ENCODE data around the gene SUPT20HL2. TPM values are rescaled to one million over a fixed set of nuclear protein-coding genes. Genes with fewer than 3 reads are reported as not detected.

SUPT20HL2 gene
- total RNA-seq, 1 experiment from 2014 or later: not detected

GRCh38 chrX:24350217-24350616, 36.3 kb upstream of the SUPT20HL2 start:
- BruUV-seq (replicated peaks): no TSS peak
- intact Hi-C loops (cut with micrococcal nuclease; ENCODE audit: unreplicated experiment): no loop called here
- Mint-ChIP-seq H3K9me3 (ENCODE audit: low read depth, unreplicated experiment) (no peaks in the 10 kb centered on the region), H3K27ac (ENCODE audit: unreplicated experiment) (no peak overlapping the region), H3K4me1 (ENCODE audit: low read depth, unreplicated experiment) (no peaks in the 10 kb centered on the region), H3K36me3 (ENCODE audit: insufficient read depth, unreplicated experiment) (no peaks in the 10 kb centered on the region), H3K4me3 (ENCODE audit: low read depth, unreplicated experiment) (no peak overlapping the region), H3K27me3 (ENCODE audit: unreplicated experiment) (no peaks in the 10 kb centered on the region)
- DNase-seq: no peak
- CTCF ChIA-PET: interaction anchor here (0.7 kb wide), 1 partner anchor 866 kb away, joined by 3 read pairs; no protein-coding TSS in a partner anchor
- no peak for TF ChIP-seq CTCF (IDR thresholded peaks at IDR 0.05; ENCODE audit: unreplicated experiment)

- TF ChIP-seq CTCF (IDR thresholded peaks at IDR 0.05; ENCODE audit: unreplicated experiment): no peak
- no peaks in the 10 kb centered on the region for H3K9me3 Mint-ChIP-seq (ENCODE audit: low read depth, unreplicated experiment)
- DNase-seq: no peak
- CTCF ChIA-PET: interaction anchor here (2.0 kb wide), 1 partner anchor 89 kb away, joined by 5 read pairs; no protein-coding TSS in a partner anchor
- no peak overlapping the region for H3K4me3 Mint-ChIP-seq (ENCODE audit: low read depth, unreplicated experiment)
- intact Hi-C loops (cut with micrococcal nuclease; ENCODE audit: unreplicated experiment): no loop called here
- H3K27ac Mint-ChIP-seq (ENCODE audit: unreplicated experiment): no peak overlapping the region
- peaks cover 15% of the 10 kb centered on the region for H3K27me3 Mint-ChIP-seq (ENCODE audit: unreplicated experiment)
- no peaks in the 10 kb centered on the region for H3K36me3 Mint-ChIP-seq (ENCODE audit: insufficient read depth, unreplicated experiment)
- no peaks in the 10 kb centered on the region for H3K4me1 Mint-ChIP-seq (ENCODE audit: low read depth, unreplicated experiment)
- BruUV-seq (replicated peaks): no TSS peak
Observed at GRCh38 chrX:24347881-24348280, 34.0 kb upstream of the SUPT20HL2 start.

GRCh38 chrX:24343719-24344118, 29.9 kb upstream of the SUPT20HL2 start:
- intact Hi-C loops (cut with micrococcal nuclease; ENCODE audit: unreplicated experiment): no loop called here
- CTCF ChIA-PET: no interaction called here
- Mint-ChIP-seq H3K4me3 (ENCODE audit: low read depth, unreplicated experiment) (no peak overlapping the region), H3K9me3 (ENCODE audit: low read depth, unreplicated experiment) (no peaks in the 10 kb centered on the region), H3K27me3 (ENCODE audit: unreplicated experiment) (peaks cover 51% of the 10 kb centered on the region), H3K27ac (ENCODE audit: unreplicated experiment) (no peak overlapping the region), H3K4me1 (ENCODE audit: low read depth, unreplicated experiment) (no peaks in the 10 kb centered on the region), H3K36me3 (ENCODE audit: insufficient read depth, unreplicated experiment) (no peaks in the 10 kb centered on the region)
- no peak for TF ChIP-seq CTCF (IDR thresholded peaks at IDR 0.05; ENCODE audit: unreplicated experiment)
- no TSS peak for BruUV-seq (replicated peaks)
- no peak for DNase-seq

- H3K4me1 Mint-ChIP-seq (ENCODE audit: low read depth, unreplicated experiment): no peaks in the 10 kb centered on the region
- peaks cover 51% of the 10 kb centered on the region for H3K27me3 Mint-ChIP-seq (ENCODE audit: unreplicated experiment)
- no peaks in the 10 kb centered on the region for H3K9me3 Mint-ChIP-seq (ENCODE audit: low read depth, unreplicated experiment)
- H3K36me3 Mint-ChIP-seq (ENCODE audit: insufficient read depth, unreplicated experiment): no peaks in the 10 kb centered on the region
- intact Hi-C loops (cut with micrococcal nuclease; ENCODE audit: unreplicated experiment): no loop called here
- no peak overlapping the region for H3K4me3 Mint-ChIP-seq (ENCODE audit: low read depth, unreplicated experiment)
- H3K27ac Mint-ChIP-seq (ENCODE audit: unreplicated experiment): no peak overlapping the region
- DNase-seq: no peak
- CTCF ChIA-PET: no interaction called here
- no peak for TF ChIP-seq CTCF (IDR thresholded peaks at IDR 0.05; ENCODE audit: unreplicated experiment)
- BruUV-seq (replicated peaks): no TSS peak
Observed at GRCh38 chrX:24341795-24342194, 27.9 kb upstream of the SUPT20HL2 start.

All from Calu3 (cell line).